Cerebellar cortex (tissue), 1 donor: ENCODE measurements around the gene PKP3.
"Not testable (repeated sequence)": the region's sequence is repeated elsewhere in the genome, so short reads cannot be mapped to it uniquely, and the experiment has no call there.

ENCODE experiments used
- DNase-seq: peaks from one replicate; pipeline ENCODE4 v3.0.0-alpha.2; 2015; ENCODE audit warnings: low spot score

Gene PKP3

DNA sequence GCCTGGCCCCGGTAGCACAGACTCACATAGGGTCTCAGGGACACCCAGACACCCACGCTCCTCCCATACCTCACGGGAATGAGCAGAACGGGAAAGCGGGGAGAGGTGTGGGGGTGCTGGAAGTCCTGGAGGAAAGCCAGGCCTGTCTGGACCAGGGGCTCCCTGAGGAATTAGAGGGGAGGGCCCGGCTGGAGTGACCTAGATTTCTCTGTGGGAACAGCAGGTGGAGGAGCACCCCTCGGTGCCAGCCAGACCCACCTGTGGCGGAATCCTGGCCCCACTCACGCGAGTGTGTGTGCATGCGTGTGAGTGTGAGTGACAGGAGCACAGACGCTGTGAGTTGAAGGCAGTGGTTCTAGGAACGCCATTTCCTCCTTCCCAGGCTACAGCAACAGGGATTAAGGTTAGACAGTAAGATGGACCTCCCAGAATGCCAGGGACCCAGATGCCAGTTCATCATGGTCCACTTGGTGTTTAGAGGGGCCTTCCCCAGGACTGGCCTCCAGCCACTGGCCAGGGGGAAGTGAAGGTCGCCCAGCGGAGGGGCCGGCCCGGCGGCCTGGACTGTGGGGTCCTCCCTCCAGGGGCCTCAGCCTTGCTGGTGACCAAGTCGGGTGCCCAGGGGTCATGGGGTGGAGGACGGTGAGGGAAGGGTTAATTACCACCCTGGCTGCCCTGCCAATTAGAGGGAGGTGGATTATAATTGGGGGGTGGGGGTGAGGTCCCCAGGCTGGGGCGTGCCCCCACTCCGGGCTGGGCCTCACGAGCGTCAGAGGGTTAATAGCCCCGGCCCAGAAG lies 1.0 kb downstream of the PKP3 start:
- DNase-seq, result no peak

- no peak for DNase-seq
These were observed 1.9 kb downstream of the PKP3 start for GRCh38 chr11:395866-396265.

DNA sequence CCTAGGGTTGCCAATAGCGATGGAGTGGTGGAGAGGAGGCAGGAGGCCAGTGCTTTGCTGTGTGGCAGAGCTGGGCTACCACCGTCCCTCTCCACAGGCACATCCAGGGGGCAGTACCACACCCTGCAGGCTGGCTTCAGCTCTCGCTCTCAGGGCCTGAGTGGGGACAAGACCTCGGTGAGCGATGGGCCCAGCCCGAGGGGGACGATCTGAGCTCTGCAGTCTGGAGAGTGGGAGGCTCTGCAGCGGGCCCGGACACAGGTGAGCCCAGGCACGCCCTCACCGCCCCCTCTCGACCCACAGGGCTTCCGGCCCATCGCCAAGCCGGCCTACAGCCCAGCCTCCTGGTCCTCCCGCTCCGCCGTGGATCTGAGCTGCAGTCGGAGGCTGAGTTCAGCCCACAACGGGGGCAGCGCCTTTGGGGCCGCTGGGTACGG lies 2.5 kb downstream of the PKP3 start:
- DNase-seq, result peak; percentile 52

DNA sequence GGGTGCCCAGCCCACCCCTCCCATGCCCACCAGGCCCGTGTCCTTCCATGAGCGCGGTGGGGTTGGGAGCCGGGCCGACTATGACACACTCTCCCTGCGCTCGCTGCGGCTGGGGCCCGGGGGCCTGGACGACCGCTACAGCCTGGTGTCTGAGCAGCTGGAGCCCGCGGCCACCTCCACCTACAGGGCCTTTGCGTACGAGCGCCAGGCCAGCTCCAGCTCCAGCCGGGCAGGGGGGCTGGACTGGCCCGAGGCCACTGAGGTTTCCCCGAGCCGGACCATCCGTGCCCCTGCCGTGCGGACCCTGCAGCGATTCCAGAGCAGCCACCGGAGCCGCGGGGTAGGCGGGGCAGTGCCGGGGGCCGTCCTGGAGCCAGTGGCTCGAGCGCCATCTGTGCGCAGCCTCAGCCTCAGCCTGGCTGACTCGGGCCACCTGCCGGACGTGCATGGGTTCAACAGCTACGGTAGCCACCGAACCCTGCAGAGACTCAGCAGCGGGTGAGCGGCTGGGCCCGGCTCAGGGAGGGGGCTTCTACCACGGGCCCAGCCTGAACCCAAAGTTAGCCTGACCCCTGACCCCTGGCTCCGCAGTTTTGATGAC lies 3.0 kb downstream of the PKP3 start:
- peak; percentile 74 for DNase-seq

DNA sequence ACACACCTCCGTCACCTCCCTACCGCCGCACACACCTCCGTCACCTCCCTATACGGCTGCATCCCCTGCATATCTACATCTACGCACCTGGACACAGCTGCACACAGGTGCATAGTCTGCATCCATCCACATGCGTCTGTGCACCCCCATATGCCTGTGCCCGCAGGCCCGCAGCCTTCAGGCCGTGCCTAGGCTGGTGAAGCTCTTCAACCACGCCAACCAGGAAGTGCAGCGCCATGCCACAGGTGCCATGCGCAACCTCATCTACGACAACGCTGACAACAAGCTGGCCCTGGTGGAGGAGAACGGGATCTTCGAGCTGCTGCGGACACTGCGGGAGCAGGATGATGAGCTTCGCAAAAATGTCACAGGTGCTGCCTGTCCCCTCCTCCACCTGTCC lies 4.8 kb downstream of the PKP3 start:
- DNase-seq, result no peak

GRCh38 chr11:399731-400211 lies 5.8 kb downstream of the PKP3 start:
- no peak for DNase-seq

- no peak for DNase-seq
These were observed 6.3 kb downstream of the PKP3 start for GRCh38 chr11:400241-400689.

DNA sequence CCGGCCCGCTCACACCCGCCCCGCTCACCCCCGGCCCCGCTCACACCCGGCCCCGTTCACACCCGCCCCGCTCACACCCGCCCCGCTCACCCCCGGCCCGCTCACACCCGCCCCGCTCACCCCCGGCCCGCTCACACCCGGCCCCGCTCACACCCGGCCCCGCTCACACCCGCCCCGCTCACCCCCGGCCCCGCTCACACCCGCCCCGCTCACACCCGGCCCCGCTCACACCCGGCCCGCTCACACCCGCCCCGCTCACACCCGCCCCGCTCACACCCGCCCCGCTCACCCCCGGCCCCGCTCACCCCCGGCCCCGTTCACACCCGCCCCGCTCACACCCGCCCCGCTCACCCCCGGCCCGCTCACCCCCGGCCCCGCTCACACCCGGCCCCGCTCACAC lies 7.2 kb downstream of the PKP3 start:
- DNase-seq, result not testable (repeated sequence)

- DNase-seq, result no peak
These were observed 9.2 kb downstream of the PKP3 start for GRCh38 chr11:403021-403760.

- no peak for DNase-seq
These were observed 9.9 kb downstream of the PKP3 start for GRCh38 chr11:403761-404431.

GRCh38 chr11:404551-405264 lies 10.7 kb downstream of the PKP3 start:
- no peak for DNase-seq

GRCh38 chr11:405323-405953 lies 11.4 kb downstream of the PKP3 start:
- DNase-seq, result peak; percentile 25

DNA sequence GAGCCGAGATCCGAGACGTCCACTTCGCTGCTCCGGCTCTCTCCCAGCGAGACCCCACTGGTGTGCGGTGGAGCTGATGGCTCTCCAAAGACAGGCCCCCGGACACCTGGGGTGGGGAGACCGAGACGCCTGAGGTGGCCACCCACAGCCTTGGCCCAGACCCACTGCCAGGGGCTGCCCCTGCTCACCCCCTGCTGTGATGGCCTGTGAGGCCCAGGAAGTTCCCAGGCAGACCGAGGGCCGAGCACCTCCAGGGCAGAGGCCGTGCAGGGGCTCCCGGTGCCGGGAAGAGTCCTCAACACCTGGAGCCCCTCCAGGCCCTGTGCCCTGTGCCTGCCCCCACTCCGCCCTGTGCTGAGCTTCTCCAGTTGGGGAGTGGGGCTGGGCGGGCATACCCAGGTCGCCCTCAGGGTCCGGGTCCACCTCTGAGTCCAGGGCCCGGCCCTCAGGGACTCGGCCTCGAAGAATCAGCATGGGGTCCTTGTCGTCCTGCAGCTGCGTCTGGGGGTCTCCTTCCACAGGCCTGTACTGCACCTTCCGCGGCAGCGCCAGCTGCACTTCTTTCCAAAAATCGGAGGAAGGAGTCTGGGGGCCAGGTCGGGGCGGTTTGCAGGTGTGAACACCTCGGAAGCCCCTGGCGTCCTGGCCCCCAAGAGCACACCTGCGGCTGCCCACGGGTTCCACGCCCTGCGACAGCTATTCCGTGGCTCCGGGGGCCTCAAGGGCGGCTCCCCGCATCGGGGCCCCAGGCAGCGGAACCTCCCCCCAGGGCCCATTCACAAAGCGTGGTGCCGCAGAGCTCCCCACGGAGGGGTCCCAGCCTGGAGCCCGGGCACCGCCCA lies 12.2 kb downstream of the PKP3 start:
- DNase-seq, result no peak

GRCh38 chr11:406796-407650 lies 13.0 kb downstream of the PKP3 start:
- DNase-seq, result peak; percentile 23

DNA sequence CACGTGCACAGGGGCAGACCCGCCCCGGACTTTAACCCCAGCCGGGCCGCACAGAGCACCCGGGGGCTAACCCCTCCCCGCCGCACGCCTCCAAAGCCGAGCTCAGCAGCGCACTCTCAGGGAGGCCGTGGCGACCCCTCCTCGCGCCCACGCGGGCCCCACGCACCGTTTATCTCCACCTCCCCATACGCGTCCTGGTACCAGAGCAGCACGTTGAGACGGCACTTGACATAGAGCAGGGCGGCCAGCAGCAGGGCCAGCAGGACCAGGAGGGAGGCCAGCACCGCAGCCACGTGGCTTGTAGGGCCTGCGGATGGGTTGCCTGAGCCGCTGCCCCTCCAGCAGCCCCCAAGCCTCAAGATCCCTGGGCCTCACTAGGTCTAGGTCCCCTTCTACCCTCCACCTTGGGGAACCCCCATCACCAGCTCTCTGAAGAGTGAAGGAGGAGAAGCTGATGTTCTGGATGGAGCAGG lies 13.7 kb downstream of the PKP3 start:
- DNase-seq, result no peak

- DNase-seq, result no peak
These were observed 14.4 kb downstream of the PKP3 start for GRCh38 chr11:408154-409007.

GRCh38 chr11:409008-409599 lies 15.1 kb downstream of the PKP3 start:
- DNase-seq, result no peak
